ENCODE measurements around the gene OR2A42.
"Not testable (repeated sequence)": the region's sequence is repeated elsewhere in the genome, so short reads cannot be mapped to it uniquely, and the experiment has no call there.

DNA sequence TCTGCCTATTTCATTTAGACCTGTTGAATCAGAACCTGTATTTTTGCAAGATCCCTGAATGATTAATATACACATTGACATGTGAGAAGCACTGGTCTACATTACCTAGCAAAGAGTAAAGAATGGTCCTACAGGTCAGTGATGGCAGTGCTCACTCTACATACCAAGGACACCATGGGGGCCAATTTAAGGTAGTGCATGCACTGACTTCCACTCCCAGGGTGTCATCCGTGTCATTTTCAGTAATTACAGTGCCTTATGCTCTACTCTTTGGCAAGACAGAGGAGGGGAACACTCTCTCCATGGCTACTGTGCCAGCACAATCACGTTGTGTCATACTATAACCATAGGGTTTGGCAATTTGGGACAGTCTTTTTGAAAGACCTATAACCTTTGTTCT, 6.0 kb upstream of the OR2A42 start:
- not testable (repeated sequence) for TF ChIP-seq EZH2 (IDR thresholded peaks at IDR 0.05; ENCODE audit: low read length, missing control alignments)
- TF ChIP-seq, protein P1, sequence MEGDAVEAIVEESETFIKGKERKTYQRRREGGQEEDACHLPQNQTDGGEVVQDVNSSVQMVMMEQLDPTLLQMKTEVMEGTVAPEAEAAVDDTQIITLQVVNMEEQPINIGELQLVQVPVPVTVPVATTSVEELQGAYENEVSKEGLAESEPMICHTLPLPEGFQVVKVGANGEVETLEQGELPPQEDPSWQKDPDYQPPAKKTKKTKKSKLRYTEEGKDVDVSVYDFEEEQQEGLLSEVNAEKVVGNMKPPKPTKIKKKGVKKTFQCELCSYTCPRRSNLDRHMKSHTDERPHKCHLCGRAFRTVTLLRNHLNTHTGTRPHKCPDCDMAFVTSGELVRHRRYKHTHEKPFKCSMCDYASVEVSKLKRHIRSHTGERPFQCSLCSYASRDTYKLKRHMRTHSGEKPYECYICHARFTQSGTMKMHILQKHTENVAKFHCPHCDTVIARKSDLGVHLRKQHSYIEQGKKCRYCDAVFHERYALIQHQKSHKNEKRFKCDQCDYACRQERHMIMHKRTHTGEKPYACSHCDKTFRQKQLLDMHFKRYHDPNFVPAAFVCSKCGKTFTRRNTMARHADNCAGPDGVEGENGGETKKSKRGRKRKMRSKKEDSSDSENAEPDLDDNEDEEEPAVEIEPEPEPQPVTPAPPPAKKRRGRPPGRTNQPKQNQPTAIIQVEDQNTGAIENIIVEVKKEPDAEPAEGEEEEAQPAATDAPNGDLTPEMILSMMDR (conservative IDR thresholded peaks at IDR 0.05 in 1 of 2, IDR thresholded peaks at IDR 0.05 in 1 of 2; ENCODE audit: low read depth in 1 of 2, low read length in 2 of 2) = not testable (repeated sequence)
